GM18907 (cell line): ENCODE results near the gene MKLN1.
"Not testable (repeated sequence)": the region's sequence is repeated elsewhere in the genome, so short reads cannot be mapped to it uniquely, and the experiment has no call there.

Experiments
- ATAC-seq: cut with Tn5 transposase; IDR thresholded peaks from one replicate; pipeline ENCODE4 v1.9.1; 2021; ENCODE audit warnings: mild to moderate bottlenecking, moderate library complexity; ENCODE audit not compliant: unreplicated experiment

MKLN1 gene

DNA sequence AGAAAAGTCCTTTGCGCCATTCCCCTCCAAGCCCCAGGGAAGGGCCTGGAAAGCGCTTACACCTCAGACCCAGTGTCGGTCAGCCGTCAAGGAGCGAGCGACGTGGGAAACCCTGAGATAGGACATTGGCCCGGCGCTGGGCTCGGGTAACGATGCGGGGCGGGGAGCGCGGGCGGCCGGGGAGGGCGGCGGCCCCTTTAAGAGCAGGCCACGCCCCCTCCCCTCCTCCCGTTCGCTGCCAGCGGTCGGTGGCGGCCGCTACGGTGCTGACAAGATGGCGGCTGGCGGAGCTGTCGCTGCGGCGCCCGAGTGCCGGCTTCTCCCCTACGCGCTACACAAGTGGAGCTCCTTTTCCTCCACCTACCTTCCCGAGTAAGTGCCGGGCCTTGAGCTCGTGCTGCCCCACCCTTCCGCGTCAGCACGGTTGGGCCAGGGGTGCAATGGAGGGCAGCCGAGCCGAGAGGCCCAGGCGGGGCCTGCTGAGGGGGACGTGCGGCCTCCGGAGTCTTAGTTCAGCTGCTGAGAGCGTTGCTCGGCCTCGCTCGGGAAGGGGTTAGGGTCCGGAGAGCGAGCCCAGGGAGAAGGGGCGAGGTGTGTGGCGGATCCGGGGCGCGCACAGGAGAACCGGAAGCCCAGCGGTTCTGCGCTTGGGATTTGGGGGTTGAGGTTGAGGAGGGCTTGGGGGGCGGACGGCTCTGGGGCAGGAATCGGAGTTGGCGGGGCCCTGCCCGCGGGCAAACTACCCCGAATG lies at the start of gene MKLN1:
Gene MKLN1, plus strand, starts transcription at position 251 of the 751 bp plus-strand sequence. Its CDS starts 24 bp downstream, at position 275.
- peak; percentile 84 for ATAC-seq

DNA sequence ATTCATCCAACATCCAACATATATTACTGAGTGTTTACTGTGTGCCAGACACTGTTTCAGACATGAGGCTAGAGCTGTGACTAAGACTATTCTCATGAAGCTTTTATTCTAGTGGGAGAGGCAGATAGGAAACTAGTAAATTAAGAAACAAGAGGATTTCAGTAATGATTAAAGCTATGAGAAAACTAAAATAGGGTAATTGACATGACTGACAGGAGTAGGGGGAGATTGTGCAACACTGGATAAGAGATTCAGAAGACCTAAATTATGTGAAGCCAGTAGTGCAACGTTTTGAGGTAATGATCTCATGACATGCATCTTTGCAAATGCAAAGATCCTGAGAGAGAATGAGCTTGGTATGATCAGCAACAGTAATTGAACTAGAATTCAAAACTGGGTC lies 48.6 kb upstream of the MKLN1 start:
- ATAC-seq = no peak

DNA sequence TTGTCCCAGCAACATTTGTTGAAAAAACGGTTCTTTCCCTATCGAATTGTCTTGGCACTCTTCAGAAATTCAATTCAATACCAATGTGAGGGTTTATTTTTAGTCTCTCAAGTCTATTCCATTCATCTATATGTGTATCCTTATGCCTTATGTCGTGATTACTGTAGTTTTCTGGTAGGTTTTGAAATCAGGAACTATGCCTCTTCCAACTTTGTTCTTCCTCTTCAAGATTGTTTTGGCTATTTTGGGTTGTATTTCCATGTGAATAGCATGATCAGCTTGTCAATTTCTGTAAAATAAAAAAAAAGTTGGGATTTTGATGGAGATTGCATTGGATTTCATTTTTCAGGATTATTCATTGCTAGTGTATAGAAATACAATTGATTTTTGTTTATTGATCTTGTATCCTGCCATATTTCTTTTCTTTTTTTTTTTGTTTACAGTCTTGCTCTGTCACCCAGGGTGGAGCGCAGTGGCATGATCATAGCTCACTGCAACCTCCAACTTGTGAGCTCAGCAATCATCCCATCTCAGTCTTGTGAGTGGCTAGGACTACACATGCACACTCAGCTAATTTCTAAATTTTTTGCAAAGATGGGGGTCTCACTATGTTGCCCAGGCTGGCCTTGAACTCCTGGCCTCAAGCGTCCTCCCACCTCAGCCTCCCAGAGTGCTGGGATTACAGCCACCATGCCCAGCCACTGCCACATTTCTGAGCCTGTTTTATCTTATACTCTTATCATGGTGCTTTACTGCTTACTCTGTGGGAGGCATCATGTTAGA lies 46.2 kb upstream of the MKLN1 start:
- no peak for ATAC-seq

DNA sequence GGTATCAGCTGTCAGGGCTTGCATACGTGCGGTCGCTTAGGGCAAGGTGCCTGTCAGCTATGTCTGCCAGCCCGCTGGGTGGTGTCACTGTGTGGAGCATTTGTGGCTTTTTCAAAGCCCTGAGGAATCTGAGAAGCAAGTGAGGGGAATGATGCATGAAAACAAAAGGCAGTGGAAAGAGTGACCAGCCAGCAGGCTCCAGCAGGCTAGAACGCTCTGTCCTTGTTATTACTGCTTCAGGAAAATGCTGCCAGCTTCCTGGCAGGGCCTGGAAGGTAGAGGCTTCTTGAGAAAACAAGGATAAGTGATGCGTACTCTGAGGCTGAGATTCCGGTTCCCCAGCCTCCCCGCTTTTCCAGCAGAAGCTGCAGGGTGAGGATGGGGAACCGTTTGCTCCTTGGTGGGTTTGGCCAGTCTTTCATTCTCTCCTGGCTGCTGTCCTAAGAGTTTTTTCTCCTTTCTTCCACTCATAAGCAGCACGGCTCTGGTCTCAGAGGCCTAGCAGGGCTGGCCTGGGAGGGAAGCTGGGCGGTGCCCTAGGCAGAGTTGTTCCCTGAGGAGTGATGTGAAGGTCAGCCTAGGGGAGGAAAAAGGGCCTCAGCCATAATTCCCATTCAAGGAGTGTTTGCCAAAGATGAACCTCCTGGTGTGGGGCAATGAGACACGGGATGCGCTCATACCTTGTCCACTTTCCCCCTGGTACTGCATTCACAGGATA lies 42.8 kb upstream of the MKLN1 start:
- ATAC-seq = no peak

DNA sequence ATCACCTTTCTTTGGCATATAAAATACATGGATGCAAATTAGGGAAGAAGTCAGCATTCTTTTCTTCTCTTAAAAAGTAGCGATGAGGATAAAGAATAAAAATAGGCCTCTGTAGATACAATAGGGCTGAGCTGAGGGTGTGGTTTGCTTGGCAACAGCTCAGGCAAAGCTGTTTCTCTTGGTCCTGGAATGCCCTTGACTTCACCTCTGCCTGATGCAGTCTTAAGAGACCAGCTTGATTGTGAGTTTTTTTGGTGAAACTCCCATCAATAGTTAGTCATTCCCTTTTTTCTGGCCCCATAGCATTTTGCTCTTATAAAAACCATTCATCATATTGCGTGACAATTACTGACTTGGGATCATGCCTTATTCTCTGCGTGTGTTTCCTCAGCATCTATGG lies 42.1 kb upstream of the MKLN1 start:
- ATAC-seq = no peak

DNA sequence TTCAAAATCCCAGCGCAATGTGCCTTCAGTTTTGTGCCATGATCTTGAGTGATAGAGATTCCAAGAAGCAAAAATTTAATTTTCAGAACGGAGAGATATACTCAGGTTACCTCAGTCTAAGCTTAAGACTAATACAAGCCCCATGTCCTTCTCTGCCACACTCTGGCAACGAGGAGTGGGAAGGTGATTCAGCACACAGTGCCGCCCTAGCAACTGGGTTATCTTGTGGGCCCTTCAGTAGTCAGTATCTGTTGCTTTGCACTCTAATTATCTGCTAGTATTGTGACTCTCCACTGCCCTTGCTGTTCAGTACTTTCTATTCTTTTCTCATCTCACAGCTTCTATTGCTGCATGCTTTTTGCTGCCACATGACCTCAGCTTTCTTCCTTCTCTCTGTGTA lies 39.2 kb upstream of the MKLN1 start:
- no peak for ATAC-seq

DNA sequence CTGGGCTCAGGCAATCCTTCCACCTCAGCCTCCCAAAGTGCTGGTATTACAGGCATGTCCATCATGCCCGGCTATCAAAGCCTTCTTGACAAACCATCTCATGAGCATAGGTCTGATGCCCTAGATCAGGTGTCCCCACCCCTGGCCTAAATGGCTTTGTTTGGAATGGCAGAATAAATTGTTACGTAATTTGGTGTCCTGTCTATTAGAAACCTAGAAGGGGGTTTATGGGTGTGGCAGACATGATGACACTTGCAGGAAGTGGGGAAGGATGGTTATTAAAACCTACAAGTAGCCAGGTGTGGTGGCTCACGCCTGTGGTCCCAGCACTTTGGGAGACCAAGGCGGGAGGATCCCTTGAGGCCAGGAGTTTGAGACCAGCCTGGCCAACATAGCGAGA lies 38.6 kb upstream of the MKLN1 start:
- ATAC-seq = no peak

DNA sequence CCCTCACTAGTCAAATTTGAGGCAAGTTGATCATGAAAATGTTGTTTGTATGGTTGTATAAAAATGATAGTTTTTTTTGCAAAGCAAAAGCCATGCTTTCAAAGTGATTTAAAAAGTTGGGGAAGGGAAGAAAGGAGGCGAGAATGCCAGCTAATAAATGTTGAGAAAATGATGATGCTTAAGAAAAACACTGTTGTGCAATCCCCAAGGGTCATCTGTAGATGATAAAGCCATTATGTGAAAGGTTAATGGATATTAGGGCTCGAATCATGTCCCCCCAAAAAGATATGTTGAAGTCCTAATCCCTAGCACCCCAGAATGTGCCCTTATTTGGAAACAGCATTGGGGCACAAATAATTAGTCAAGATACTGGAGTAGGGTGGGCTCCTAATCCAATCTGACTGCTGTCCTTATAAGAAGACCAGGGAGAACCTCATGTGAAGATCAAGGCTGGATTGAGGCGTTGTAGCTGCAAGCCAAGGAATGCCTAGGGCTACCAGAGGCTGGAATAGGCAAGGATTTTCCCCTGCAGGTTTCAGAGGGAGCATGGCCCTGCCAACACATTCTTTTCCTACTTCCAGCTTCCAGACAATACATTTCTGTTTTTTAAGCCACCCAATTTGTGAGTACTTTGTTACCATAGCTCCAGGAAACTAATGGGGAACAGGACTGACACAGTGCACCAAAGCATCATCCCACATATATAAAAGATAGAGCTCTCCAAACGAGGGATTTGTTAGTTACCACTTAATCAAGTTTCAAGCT lies 35.4 kb upstream of the MKLN1 start:
- no peak for ATAC-seq

DNA sequence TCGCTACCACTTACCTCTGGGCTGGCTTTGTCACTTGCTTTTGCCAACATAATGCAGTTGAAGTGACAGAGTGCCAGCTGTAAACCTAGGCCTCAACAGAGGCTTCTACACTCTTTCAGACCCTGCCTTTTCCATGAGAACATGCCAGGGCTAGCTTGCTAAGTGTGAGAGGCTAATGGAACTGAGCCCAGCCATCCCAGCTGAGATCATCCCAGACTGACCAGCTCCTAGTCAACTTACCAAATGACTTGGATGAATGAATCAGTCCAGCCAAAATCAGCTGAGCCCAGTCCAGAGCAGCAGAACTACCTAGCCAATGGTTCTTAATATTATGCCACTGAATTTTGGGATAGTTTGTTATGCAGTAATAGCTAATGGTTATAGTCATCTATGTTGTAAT lies 34.7 kb upstream of the MKLN1 start:
- no peak for ATAC-seq

DNA sequence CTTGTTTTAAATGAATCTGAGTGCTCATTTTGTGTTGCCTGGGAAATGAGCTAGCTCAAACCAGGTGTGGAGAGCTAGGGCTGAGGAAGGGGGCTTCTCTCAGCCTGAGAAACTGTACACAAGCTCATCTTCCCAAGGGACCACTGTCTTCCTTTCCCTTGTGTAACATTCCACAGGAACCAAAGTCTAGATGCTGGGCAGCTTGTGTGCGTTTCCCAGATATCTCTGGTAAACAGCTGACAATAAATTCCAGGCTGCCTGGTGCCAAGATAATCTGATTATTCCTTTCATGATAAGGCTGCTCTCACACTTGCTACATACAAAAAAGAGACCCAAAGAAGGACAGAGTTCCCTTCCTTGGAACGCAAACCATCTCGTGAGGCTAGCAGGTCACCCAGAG lies 33.1 kb upstream of the MKLN1 start:
- ATAC-seq = no peak

DNA sequence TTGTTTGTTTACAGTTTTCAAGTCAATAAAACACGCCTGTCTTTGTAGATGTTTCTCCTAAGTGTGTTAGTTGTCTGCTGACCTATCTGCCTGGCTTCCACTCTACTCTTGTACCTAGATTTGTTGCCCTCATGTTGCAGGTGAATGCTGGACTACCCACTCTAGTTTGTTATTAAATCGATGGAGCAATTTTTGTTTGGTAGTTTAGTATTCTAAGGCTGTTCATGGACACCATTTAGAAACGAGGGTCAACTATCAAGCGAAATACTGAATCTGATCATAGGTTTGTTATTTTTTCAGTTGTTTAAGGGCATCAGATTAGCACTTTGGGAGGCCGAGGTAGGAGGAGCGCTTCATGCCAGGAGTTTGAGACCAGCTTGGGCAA lies 29.1 kb upstream of the MKLN1 start:
- no peak for ATAC-seq

DNA sequence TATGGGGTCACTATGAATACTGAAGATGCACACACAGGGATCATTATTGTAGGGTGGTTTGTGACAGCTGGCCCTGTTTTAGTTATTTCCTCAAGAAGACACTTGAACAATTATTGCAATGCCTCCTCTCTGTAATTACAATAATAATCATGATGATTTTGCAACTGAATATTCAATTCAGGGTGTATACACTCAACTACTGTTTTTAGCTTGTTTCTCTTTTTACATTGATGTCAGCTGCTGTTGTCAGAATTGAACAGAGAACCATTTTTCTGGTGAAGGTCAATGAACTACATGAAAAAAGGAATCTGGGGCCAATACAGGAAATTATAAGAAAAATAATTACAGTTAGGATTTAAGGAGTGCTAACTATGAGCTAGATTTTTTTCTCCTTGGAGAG lies 28.6 kb upstream of the MKLN1 start:
- no peak for ATAC-seq

DNA sequence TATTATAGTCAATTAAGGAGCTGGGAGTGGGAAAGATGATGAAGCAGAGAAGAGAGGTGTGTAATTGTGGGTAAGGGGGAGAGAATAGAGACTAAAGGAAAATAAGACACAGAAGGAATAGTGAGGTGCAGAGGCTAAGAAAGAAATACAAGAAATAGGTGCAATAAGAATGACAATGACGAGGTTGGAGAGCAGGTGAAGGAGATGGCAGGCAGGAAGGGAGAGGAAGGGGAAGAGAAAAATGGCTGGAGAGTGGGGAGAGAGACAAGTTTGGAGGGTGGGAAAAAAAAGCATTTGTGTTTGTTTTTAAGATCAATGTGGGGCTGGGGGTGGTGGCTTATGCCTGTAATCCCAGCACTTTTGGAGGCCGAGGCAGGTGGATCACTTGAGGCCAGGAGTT lies 27.6 kb upstream of the MKLN1 start:
- ATAC-seq = no peak

DNA sequence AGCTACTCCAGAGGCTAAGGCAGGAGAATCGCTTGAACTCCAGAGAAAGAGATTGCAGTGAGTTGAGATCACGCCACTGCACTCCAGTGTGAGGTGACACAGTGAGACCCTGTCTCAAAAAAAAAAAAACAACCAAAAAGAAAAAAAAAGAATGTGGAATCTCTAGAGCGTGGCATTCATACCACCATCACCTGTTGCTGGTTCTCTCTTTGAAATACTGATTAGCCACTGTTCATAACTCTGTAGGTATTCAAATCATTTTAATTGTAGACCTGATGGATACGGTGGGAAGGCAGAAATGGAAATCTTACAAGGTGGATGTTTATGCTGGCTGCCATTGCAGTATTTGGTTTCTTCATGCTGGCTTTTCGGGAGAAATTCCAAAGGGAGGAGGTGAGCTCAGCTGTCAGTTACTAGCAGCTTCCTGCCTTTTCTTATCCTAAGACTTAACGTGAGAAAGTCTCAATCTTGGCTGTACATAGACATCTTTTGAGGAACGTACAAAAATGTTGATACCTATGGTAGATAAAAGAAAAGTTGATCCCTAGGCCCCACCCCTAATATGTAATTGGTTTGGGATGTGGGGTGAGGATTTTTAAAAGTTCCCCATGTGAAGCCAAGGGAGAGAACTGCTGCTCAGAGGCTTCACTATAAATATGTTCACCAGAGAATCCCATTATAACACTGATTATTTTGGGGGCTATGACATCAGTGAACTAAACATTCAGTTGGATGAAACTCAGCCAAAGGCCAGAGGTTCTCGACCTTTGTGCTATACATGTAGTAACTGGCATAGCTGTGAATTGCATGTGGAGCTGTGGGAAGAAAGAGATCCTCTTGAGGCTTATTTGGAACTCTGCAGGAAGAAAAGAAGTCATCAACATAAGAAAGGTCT lies 26.9 kb upstream of the MKLN1 start:
- no peak for ATAC-seq

DNA sequence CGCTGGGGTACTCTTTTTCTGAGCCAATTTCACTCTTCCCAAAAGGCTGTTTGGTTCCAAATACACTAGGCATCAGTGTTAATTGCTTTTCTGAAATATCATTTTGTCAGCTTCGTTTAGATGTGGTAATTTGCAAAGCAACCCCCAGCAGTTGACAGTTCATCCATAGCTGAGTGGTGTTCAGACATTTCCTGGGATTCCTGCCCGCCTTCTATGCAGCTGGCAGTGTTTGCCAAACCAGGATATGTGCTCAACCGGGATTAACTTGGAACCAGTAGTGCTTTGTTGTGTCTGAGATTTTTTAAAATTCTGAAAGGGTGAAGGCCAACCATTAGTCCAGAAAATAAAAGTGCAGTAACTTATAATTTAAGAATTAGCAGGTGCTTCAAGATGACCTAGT lies 25.2 kb upstream of the MKLN1 start:
- ATAC-seq = no peak

DNA sequence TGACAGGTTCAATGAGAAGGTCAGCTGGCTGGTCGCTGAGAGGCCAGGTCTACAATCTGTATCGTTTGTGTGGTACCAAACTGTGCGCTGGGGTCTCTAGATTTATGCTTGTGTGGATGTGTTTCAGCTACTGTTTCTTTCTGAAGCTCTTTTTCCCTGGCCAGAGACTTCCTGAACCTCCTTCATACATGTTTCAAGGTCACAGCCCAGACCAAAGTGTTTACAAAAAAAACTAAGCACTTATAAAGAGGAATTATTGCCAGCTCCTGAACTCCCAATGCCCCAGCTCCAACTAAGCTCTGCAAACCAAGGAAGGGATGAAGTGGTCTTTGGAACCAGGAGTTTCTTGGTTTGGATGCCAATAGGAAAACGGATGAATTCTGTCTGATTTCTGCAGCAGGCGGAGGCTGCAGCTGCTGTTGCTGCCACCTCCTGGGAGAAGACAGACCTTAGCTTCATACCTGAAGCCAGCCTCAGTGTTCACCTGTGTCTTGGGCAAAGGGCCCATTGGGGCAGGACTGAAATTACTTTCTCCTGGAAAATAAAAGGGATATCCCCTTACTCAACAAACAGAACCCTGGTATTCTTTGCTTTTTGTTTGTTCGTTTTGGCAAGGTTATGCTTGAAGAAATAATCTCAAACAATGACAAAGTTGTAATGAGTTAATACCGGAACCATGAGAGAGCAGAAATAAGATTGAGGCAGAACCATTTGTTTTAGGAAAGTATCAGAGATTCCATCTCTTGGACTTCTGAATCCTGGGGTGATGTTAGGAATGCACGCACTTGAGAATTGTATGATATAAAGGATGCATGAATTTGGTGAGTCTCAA lies 24.6 kb upstream of the MKLN1 start:
- no peak for ATAC-seq

DNA sequence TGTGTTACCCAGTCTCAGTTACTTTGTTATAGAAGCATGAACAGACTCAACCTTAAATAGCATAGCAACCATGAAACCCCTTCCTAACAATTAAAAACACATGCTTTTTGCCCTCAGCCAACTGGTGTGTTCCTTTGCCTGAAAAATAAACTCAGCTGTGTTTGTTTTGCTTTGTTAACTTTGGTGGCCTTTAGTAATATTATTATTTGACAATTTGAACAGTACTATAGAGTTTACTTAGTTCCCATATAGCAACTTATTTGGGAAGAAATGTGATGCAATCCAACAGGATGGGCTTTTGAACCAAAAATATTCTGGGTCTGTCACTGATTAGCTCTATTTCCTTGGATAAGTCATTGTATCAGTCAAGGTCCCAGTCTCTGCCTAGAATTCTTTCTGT lies 22.5 kb upstream of the MKLN1 start:
- no peak for ATAC-seq

DNA sequence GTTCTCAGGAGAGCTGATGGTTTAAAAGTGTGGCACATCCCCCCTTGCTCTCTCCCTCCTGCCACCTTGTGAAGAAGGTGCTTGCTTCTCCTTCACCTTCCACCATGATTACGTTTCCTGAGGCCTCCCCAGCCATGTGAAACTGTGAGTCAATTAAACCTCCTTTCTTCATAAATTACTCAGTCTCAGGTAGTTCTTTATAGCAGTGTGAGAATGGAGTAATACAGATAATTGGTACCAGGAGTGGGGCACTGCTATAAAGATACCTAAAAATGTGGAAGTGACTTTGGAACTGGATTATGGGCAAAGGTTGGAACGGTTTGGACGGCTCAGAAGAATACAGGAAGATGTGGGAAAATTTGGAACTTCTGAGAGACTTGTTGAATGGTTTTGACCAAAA lies 21.6 kb upstream of the MKLN1 start:
- not testable (repeated sequence) for ATAC-seq

DNA sequence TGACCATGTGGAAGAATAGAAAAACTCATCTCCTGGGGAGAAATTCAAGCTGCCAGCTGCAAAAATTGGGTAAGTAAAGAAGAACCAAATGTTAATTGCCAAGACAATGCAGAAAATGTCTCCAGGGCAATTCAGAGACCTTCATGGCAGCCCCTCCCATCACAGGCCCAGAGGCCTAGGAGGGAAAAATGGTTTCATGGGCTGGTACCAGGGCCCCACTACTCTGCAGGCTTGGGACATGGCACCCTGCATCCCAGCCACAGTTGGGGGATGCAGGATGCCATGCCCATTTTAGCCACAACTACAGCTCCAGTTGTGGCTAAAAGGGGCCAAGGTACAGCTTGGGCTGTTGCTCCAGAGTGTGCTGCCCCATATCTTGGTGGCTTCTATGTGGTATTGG lies 20.9 kb upstream of the MKLN1 start:
- ATAC-seq = no peak
